K562 (cell line): ENCODE data around the gene PCID2. TPM values are rescaled to one million over a fixed set of nuclear protein-coding genes. Genes with fewer than 3 reads are reported as not detected.

ENCODE experiments used
- CTBP1 ChIP-seq: fragments of 450-650 bp; IDR thresholded peaks from 2 replicates; pipeline ENCODE4 v1.6.1; 2016; ENCODE audit warnings: borderline replicate concordance
- DLX4 ChIP-seq: fragments of 250-450 bp; sonication (Bioruptor Pico); IDR thresholded peaks from 2 replicates; pipeline ENCODE4 v1.6.1; 2021; ENCODE audit warnings: mild to moderate bottlenecking
- IRF9 ChIP-seq: fragments of 450-650 bp; IDR thresholded peaks from 2 replicates; pipeline ENCODE4 v1.6.1; 2016; ENCODE audit warnings: missing biosample characterization, missing genetic modification characterization
- KDM5B ChIP-seq: fragments of 200-600 bp; sonication (generic); IDR thresholded peaks from 2 replicates; pipeline ENCODE4 v1.6.1; 2012; ENCODE audit warnings: low read depth, mild to moderate bottlenecking, moderate library complexity, low read length, control low read depth, inconsistent platforms; ENCODE audit not compliant: insufficient replicate concordance
- KLF10 ChIP-seq: fragments of 250-450 bp; sonication (Bioruptor Pico); IDR thresholded peaks from 2 replicates; pipeline ENCODE4 v1.6.1; 2021; ENCODE audit warnings: matching md5 sums
- MBD1 ChIP-seq: fragments of 250-450 bp; sonication (Bioruptor Pico); IDR thresholded peaks from 2 replicates; pipeline ENCODE4 v1.8.0; 2022; ENCODE audit warnings: inconsistent platforms
- SRSF1 ChIP-seq: fragments of 200-400 bp; formaldehyde crosslinking; IDR thresholded peaks from 2 replicates; pipeline ENCODE4 v1.6.1; 2017; ENCODE audit warnings: mild to moderate bottlenecking, low read depth, low read length, moderate library complexity
- TBL1XR1 ChIP-seq, 2 experiments: IDR thresholded peaks; 2 replicates each; pipeline ENCODE4 v1.6.1; 2012; ENCODE audit warnings: improper control_type of control experiment in 2 of 2, low read length in 2 of 2, mild to moderate bottlenecking in 1 of 2
- TBP ChIP-seq: optimal IDR thresholded peaks from 2 replicates; pipeline ENCODE3; 2011; ENCODE audit warnings: low read depth, low read length, improper control_type of control experiment
- ZNF263 ChIP-seq: sonication (generic); formaldehyde crosslinking; IDR thresholded peaks from 2 replicates; pipeline ENCODE4 v1.8.0; 2022; ENCODE audit warnings: mild to moderate bottlenecking, missing genetic modification reagents, borderline replicate concordance
- ZNF644 ChIP-seq: fragments of 200-800 bp; sonication (Bioruptor generic); IDR thresholded peaks from 2 replicates; pipeline ENCODE4 v1.6.1; 2016; ENCODE audit warnings: low read depth, missing genetic modification characterization, missing compliant biosample characterization
- polyA plus RNA-seq, 8 experiments: library from polyadenylated mRNA; depleted of rRNA in 4 of 8; stranded (reverse) in 5 of 8; unstranded in 3 of 8; fragments of >200 nt; fragmentation: Nextera tagmentation in 2 of 8; fragmentation: Illumina TruSeq in 1 of 8; extraction: Ambion mirVana in 2 of 8; extraction: Trizol in 1 of 8; gene quantifications; 2 replicates each; pipeline versions ENCODE4 v1.2.1 to v1.2.3, GENCODE V29; 2011 to 2014; ENCODE audit warnings: inconsistent platforms in 1 of 8, missing spikeins in 1 of 8
- total RNA-seq, 7 experiments: library from RNA; depleted of rRNA in 6 of 7; stranded (reverse); fragments of >200 nt in 6 of 7; fragmentation: Illumina TruSeq in 2 of 7; extraction: Trizol in 2 of 7; gene quantifications; 2 replicates each; pipeline versions ENCODE4 v1.2.1 to v1.2.3, GENCODE V29; 2011 to 2021; ENCODE audit warnings: low replicate concordance in 1 of 7
- TF ChIP-seq, protein P1 (sequence below): sonication (generic); formaldehyde crosslinking; IDR thresholded peaks from 2 replicates; pipeline ENCODE4 v1.8.0; 2023; ENCODE audit warnings: missing genetic modification reagents, mild to moderate bottlenecking, borderline replicate concordance
- TF ChIP-seq, protein P2 (sequence below): fragments of 250-450 bp; sonication (Bioruptor Pico); IDR thresholded peaks from 2 replicates; pipeline ENCODE4 v1.5.0; 2021; ENCODE audit warnings: mild to moderate bottlenecking, moderate library complexity

The PCID2 gene
- total and polyA plus RNA-seq, 9 of the 15 experiments (the other 6 are each of a cell fraction or from before 2014, with no cell fraction given) = 39.6 to 117 (median 59.6) TPM

DNA sequence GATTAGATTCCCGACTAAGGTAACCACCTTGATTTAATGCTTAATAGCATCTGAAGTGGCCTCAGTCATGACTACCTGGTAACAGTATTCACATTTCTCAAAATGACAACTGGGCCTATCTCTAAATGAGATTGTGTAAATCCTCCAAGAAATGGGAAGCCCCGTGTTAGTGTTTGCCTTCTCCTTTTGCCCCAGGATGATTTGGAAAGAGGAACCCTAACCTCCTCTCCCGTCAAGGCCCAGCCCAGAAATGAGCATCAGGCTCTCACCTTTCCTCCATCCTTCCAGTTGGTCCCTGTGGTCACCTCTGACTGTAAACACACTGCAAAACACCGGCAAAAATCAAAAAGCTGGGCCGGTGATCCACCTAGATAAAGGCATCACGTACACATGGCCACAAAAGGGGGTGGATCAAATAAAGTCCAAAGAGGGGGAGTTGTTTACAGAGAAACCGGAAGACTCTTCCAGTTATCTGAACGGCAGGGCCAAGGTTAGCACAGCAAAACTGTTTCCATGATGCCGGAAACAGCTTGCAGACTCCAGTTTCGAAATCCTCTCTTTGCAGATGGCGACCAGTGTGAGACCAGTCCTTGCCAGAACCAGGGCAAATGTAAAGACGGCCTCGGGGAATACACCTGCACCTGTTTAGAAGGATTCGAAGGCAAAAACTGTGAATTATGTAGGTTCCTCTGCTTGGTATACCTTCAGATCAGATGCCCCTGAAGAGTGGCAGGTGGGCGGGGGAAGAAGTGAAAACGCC lies 69.5 kb downstream of the PCID2 start (continued):
- TF ChIP-seq, protein P1, sequence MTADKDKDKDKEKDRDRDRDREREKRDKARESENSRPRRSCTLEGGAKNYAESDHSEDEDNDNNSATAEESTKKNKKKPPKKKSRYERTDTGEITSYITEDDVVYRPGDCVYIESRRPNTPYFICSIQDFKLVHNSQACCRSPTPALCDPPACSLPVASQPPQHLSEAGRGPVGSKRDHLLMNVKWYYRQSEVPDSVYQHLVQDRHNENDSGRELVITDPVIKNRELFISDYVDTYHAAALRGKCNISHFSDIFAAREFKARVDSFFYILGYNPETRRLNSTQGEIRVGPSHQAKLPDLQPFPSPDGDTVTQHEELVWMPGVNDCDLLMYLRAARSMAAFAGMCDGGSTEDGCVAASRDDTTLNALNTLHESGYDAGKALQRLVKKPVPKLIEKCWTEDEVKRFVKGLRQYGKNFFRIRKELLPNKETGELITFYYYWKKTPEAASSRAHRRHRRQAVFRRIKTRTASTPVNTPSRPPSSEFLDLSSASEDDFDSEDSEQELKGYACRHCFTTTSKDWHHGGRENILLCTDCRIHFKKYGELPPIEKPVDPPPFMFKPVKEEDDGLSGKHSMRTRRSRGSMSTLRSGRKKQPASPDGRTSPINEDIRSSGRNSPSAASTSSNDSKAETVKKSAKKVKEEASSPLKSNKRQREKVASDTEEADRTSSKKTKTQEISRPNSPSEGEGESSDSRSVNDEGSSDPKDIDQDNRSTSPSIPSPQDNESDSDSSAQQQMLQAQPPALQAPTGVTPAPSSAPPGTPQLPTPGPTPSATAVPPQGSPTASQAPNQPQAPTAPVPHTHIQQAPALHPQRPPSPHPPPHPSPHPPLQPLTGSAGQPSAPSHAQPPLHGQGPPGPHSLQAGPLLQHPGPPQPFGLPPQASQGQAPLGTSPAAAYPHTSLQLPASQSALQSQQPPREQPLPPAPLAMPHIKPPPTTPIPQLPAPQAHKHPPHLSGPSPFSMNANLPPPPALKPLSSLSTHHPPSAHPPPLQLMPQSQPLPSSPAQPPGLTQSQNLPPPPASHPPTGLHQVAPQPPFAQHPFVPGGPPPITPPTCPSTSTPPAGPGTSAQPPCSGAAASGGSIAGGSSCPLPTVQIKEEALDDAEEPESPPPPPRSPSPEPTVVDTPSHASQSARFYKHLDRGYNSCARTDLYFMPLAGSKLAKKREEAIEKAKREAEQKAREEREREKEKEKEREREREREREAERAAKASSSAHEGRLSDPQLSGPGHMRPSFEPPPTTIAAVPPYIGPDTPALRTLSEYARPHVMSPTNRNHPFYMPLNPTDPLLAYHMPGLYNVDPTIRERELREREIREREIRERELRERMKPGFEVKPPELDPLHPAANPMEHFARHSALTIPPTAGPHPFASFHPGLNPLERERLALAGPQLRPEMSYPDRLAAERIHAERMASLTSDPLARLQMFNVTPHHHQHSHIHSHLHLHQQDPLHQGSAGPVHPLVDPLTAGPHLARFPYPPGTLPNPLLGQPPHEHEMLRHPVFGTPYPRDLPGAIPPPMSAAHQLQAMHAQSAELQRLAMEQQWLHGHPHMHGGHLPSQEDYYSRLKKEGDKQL = no peak
- TF ChIP-seq CTBP1 = peak; percentile 58
- TF ChIP-seq DLX4 (CRISPR knock-in tag) = no peak
- TF ChIP-seq SRSF1 = no peak
- TF ChIP-seq KDM5B = no peak
- TF ChIP-seq TBL1XR1 (IDR thresholded peaks at IDR 0.05; ENCODE audit: low read length in 2 of 2) = no peak
- TF ChIP-seq MBD1 (CRISPR knock-in tag) = no peak
- TF ChIP-seq, protein P2, sequence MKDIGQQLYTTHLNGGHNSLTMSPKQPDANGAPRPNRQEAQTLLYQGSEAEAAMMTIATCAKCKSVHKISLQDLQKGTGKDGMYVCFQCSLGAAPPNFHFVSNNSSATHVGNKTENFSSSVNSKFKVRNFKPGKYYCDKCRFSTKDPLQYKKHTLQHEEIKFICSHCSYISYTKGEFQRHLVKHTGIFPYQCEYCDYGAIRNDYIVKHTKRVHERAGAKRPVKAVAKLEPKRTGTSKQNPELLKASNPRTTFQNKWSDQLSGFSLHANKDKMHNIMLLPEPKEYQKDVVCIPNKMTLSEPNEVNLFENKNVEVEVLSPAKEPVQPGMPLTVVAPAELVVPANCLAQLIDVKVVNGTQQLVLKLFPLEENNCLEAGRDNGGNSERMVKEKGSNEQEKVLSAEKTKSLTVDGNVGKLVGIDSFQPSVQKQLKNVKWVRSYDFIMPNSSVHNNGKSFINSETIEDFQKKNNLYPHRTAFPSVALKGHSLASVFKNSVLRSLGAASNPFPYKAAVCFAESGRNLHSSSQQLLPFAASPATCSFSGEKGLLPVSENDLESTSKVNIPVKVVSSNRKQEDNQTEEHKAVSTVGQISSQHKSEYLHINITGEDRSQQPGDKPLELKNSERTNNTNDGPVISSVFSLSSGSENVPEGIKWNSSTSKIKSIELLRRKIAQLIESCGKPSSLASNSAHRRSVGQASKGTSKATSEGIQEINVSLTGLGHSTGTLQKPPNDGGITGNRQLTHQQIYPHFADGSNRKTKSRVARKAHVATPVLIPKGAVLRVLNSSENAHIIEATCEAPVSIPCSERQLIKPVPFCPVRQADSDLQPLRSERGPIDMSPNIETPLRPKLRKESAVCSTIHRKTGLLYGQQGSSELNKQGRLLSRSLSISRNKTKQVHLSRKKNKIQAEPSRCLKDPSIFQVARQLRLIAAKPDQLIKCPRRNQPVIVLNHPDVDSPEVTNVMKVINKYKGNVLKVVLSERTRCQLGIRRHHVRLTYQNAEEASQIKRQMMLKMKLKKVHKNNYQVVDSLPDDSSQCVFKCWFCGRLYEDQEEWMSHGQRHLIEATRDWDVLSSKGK = no peak
- no peak for TF ChIP-seq KLF10 (CRISPR knock-in tag)
- no peak for TF ChIP-seq IRF9 (tag)
- TF ChIP-seq ZNF644 (tag) = peak; percentile 47; the same call in 1 of the 2 replicates
- TF ChIP-seq ZNF263 (CRISPR knock-in tag) = no peak
- TF ChIP-seq TBP = no peak
